ENCODE results near the gene BCL3. TPM values are rescaled to one million over a fixed set of nuclear protein-coding genes. Genes with fewer than 3 reads are reported as not detected.

BCL3 gene
- total RNA-seq, 1 experiment from 2014 or later, result 37.9 TPM

GRCh38 chr19:44700547-44700946, 48.0 kb upstream of the BCL3 start:
- H3K27ac ChIP-seq (ENCODE audit: low read depth, low read length), result no peak overlapping the region
- H3K9me2 ChIP-seq (ENCODE audit: insufficient read depth), result no peaks in the 10 kb centered on the region
- no peak for DNase-seq (ENCODE audit: low read depth, low spot score)
- H3K27me3 ChIP-seq (ENCODE audit: insufficient read depth, low read length), result no peaks in the 10 kb centered on the region
- RAD21 ChIA-PET (ENCODE audit: low non-redundant PET in 1 of 2, low total read pairs in 2 of 2, uncharacterized antibody in 2 of 2, unreplicated experiment in 2 of 2), result no interaction called here
- no peaks in the 10 kb centered on the region for H3K9me3 ChIP-seq (ENCODE audit: control insufficient read depth in 1 of 2, insufficient read depth in 1 of 2, low read depth in 1 of 2, low read length in 2 of 2)
- no peaks in the 10 kb centered on the region for H3K79me2 ChIP-seq (ENCODE audit: insufficient read depth, low read length)
- no TSS peak for BruUV-seq (replicated peaks)
- no peak for ATAC-seq
- H4K20me1 ChIP-seq (ENCODE audit: insufficient read depth), result no peaks in the 10 kb centered on the region
- intact Hi-C loops (cut with micrococcal nuclease), result no loop called here
- H3K36me3 ChIP-seq (ENCODE audit: control insufficient read depth in 1 of 2, insufficient read depth in 2 of 2, low read length in 2 of 2), result no peaks in the 10 kb centered on the region
- H3K9ac ChIP-seq (ENCODE audit: low read length), result no peak overlapping the region
- H2AFZ ChIP-seq (ENCODE audit: low read depth, low read length, poor library complexity, severe bottlenecking), result no peak overlapping the region
- CTCF ChIA-PET, result no interaction called here
- no peak overlapping the region for H3K4me3 ChIP-seq (replicated peaks in 1 of 2; ENCODE audit: low read depth in 1 of 2, low read length in 2 of 2)
- no peak for TF ChIP-seq POLR2AphosphoS5 (IDR thresholded peaks at IDR 0.05; ENCODE audit: low read depth, low read length)
- no peak for TF ChIP-seq JUND (IDR thresholded peaks at IDR 0.05)
- TF ChIP-seq POLR2A (IDR thresholded peaks at IDR 0.05; ENCODE audit: borderline replicate concordance, extremely low read depth, insufficient read depth, insufficient read length), result no peak
- TF ChIP-seq EZH2 (IDR thresholded peaks at IDR 0.05), result no peak
- TF ChIP-seq CEBPB (IDR thresholded peaks at IDR 0.05; ENCODE audit: low read depth), result no peak
- no peak for TF ChIP-seq ZBTB33 (IDR thresholded peaks at IDR 0.05; ENCODE audit: extremely low read depth, insufficient replicate concordance, low read length)
- POLR2A ChIA-PET, result interaction anchor here (0.5 kb wide), 1 partner anchor 47 kb away, joined by 5 read pairs; no protein-coding TSS in a partner anchor
- H3K4me1 ChIP-seq (ENCODE audit: control insufficient read depth in 1 of 2, insufficient read depth in 2 of 2, low read length in 2 of 2), result peaks cover 2 to 8% of the 10 kb centered on the region in 2 experiments; a peak in 3 of 4 replicates
- no peak overlapping the region for H3K4me2 ChIP-seq (ENCODE audit: low read length)

- Histone ChIP-seq H3K27me3 (ENCODE audit: insufficient read depth, low read length) (no peaks in the 10 kb centered on the region), H4K20me1 (ENCODE audit: insufficient read depth) (no peaks in the 10 kb centered on the region), H3K9me2 (ENCODE audit: insufficient read depth) (no peaks in the 10 kb centered on the region), H3K9ac (ENCODE audit: low read length) (no peak overlapping the region), H3K4me2 (ENCODE audit: low read length) (no peak overlapping the region), H3K4me3 (replicated peaks in 1 of 2; ENCODE audit: low read depth in 1 of 2, low read length in 2 of 2) (no peak overlapping the region), H3K4me1 (ENCODE audit: control insufficient read depth in 1 of 2, insufficient read depth in 2 of 2, low read length in 2 of 2) (peaks cover 0 to 6% of the 10 kb centered on the region in 2 experiments; a peak in 1 of 4 replicates), H3K27ac (ENCODE audit: low read depth, low read length) (no peak overlapping the region), H3K9me3 (ENCODE audit: control insufficient read depth in 1 of 2, insufficient read depth in 1 of 2, low read depth in 1 of 2, low read length in 2 of 2) (no peaks in the 10 kb centered on the region), H3K79me2 (ENCODE audit: insufficient read depth, low read length) (no peaks in the 10 kb centered on the region), H2AFZ (ENCODE audit: low read depth, low read length, poor library complexity, severe bottlenecking) (no peak overlapping the region), H3K36me3 (ENCODE audit: control insufficient read depth in 1 of 2, insufficient read depth in 2 of 2, low read length in 2 of 2) (no peaks in the 10 kb centered on the region)
- DNase-seq (ENCODE audit: low read depth, low spot score), result no peak
- ChIA-PET POLR2A (no interaction called here), RAD21 (ENCODE audit: low non-redundant PET in 1 of 2, low total read pairs in 2 of 2, uncharacterized antibody in 2 of 2, unreplicated experiment in 2 of 2) (no interaction called here), CTCF (interaction anchor here (1.4 kb wide), 1 partner anchor 12 kb away, joined by 5 read pairs; no protein-coding TSS in a partner anchor)
- ATAC-seq, result no peak
- intact Hi-C loops (cut with micrococcal nuclease), result no loop called here
- BruUV-seq (replicated peaks), result no TSS peak
- TF ChIP-seq CBX3 (IDR thresholded peaks at IDR 0.05; ENCODE audit: low read depth), result no peak
- TF ChIP-seq CEBPB (IDR thresholded peaks at IDR 0.05; ENCODE audit: low read depth), result no peak
- TF ChIP-seq EZH2 (IDR thresholded peaks at IDR 0.05), result no peak
- TF ChIP-seq EZH2phosphoT487 (IDR thresholded peaks at IDR 0.05; ENCODE audit: borderline replicate concordance), result no peak
- no peak for TF ChIP-seq POLR2A (IDR thresholded peaks at IDR 0.05; ENCODE audit: borderline replicate concordance, extremely low read depth, insufficient read depth, insufficient read length)
- TF ChIP-seq YY1 (IDR thresholded peaks at IDR 0.05; ENCODE audit: extremely low read depth, insufficient replicate concordance, low read depth, low read length), result no peak
- TF ChIP-seq SIN3A (IDR thresholded peaks at IDR 0.05; ENCODE audit: low read depth), result no peak
- TF ChIP-seq FOSL1 (IDR thresholded peaks at IDR 0.05; ENCODE audit: low read depth), result no peak
- TF ChIP-seq, protein P1, sequence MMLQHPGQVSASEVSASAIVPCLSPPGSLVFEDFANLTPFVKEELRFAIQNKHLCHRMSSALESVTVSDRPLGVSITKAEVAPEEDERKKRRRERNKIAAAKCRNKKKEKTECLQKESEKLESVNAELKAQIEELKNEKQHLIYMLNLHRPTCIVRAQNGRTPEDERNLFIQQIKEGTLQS (IDR thresholded peaks at IDR 0.05), result no peak
- TF ChIP-seq JUND (IDR thresholded peaks at IDR 0.05), result no peak
- no peak for TF ChIP-seq RAD21 (IDR thresholded peaks at IDR 0.05; ENCODE audit: low read depth)
- TF ChIP-seq ELF1 (IDR thresholded peaks at IDR 0.05; ENCODE audit: borderline replicate concordance, low read depth), result no peak
- TF ChIP-seq EGR1 (IDR thresholded peaks at IDR 0.05; ENCODE audit: low read depth), result no peak
- TF ChIP-seq POLR2AphosphoS5 (IDR thresholded peaks at IDR 0.05; ENCODE audit: low read depth, low read length), result no peak
- no peak for TF ChIP-seq SRF (IDR thresholded peaks at IDR 0.05; ENCODE audit: low read depth)
- no peak for TF ChIP-seq ZFX (IDR thresholded peaks at IDR 0.05)
- TF ChIP-seq, protein P2, sequence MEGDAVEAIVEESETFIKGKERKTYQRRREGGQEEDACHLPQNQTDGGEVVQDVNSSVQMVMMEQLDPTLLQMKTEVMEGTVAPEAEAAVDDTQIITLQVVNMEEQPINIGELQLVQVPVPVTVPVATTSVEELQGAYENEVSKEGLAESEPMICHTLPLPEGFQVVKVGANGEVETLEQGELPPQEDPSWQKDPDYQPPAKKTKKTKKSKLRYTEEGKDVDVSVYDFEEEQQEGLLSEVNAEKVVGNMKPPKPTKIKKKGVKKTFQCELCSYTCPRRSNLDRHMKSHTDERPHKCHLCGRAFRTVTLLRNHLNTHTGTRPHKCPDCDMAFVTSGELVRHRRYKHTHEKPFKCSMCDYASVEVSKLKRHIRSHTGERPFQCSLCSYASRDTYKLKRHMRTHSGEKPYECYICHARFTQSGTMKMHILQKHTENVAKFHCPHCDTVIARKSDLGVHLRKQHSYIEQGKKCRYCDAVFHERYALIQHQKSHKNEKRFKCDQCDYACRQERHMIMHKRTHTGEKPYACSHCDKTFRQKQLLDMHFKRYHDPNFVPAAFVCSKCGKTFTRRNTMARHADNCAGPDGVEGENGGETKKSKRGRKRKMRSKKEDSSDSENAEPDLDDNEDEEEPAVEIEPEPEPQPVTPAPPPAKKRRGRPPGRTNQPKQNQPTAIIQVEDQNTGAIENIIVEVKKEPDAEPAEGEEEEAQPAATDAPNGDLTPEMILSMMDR (IDR thresholded peaks at IDR 0.05 in 2 of 3, conservative IDR thresholded peaks at IDR 0.05 in 1 of 3; ENCODE audit: borderline replicate concordance in 1 of 3, insufficient read depth in 1 of 3, low read depth in 2 of 3, low read length in 2 of 3), result no peak
These were observed 47.3 kb upstream of the BCL3 start for GRCh38 chr19:44701228-44701627.
